ENCODE measurements around the gene CLRN3.

DNA sequence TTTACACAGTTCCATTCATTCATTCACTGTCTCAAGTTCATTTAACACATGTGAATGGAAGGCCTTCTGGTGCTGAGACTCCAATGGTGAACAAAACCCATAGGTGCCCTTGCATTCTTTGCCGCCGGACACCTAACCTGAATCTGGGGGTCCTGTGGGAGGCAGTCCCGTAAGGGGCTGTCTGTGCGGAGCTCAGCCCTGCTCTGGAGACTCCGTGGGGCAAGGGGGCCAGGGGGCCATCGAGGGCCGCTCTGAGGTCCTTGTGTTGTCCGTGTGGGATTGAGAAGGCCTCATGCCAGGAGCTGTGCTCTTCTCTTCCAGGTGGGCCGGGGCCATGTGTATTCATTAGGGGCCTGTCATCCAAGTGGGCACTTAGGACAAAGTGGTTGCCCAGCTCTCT, 29.5 kb upstream of the CLRN3 start:
- TF ChIP-seq EZH2 (IDR thresholded peaks at IDR 0.05; ENCODE audit: insufficient read depth, poor library complexity, severe bottlenecking) (no peak), EZH2phosphoT487 (IDR thresholded peaks at IDR 0.05; ENCODE audit: insufficient read depth, low read depth) (no peak)

Measured in GM23248 (cell line).